HEK293 (cell line): ENCODE measurements around the gene PRX.
A peak's percentile ranks its signal among the peaks of the same experiment; 100 is the strongest.

ENCODE experiments used
- BCL11B ChIP-seq: fragments of 450-650 bp; formaldehyde crosslinking; IDR thresholded peaks from 2 replicates; pipeline ENCODE4 v1.5.1; 2016; ENCODE audit warnings: low read depth, missing biosample characterization, missing genetic modification characterization
- GFI1B ChIP-seq: fragments of 450-650 bp; formaldehyde crosslinking; IDR thresholded peaks from 2 replicates; pipeline ENCODE4 v1.5.1; 2016; ENCODE audit warnings: missing biosample characterization, missing genetic modification characterization
- IKZF3 ChIP-seq: fragments of 450-650 bp; IDR thresholded peaks from 2 replicates; pipeline ENCODE4 v1.5.0; 2018; ENCODE audit warnings: missing biosample characterization, mild to moderate bottlenecking, missing genetic modification characterization, moderate library complexity
- KLF8 ChIP-seq: fragments of 450-650 bp; formaldehyde crosslinking; IDR thresholded peaks from 2 replicates; pipeline ENCODE4 v1.5.1; 2016; ENCODE audit warnings: missing biosample characterization, missing genetic modification characterization
- OVOL3 ChIP-seq: fragments of 450-650 bp; formaldehyde crosslinking; IDR thresholded peaks from 2 replicates; pipeline ENCODE4 v1.5.1; 2016; ENCODE audit warnings: missing biosample characterization, missing genetic modification characterization
- SALL2 ChIP-seq: fragments of 450-650 bp; formaldehyde crosslinking; IDR thresholded peaks from 2 replicates; pipeline ENCODE4 v1.5.0; 2017; ENCODE audit warnings: missing biosample characterization, mild to moderate bottlenecking, missing genetic modification characterization, borderline replicate concordance
- YY2 ChIP-seq: fragments of 450-650 bp; formaldehyde crosslinking; IDR thresholded peaks from 2 replicates; pipeline ENCODE4 v1.5.1; 2016; ENCODE audit warnings: missing biosample characterization, missing genetic modification characterization
- ZBTB7A ChIP-seq: fragments of 450-650 bp; formaldehyde crosslinking; IDR thresholded peaks from 2 replicates; pipeline ENCODE4 v1.5.1; 2016; ENCODE audit warnings: low read depth, missing biosample characterization, missing genetic modification characterization
- ZFP37 ChIP-seq: fragments of 450-650 bp; formaldehyde crosslinking; IDR thresholded peaks from 2 replicates; pipeline ENCODE4 v1.5.1; 2016; ENCODE audit warnings: missing biosample characterization, missing genetic modification characterization
- ZFP41 ChIP-seq: fragments of 450-650 bp; formaldehyde crosslinking; IDR thresholded peaks from 2 replicates; pipeline ENCODE4 v1.5.1; 2016; ENCODE audit warnings: missing biosample characterization, missing genetic modification characterization, borderline replicate concordance
- ZNF155 ChIP-seq: fragments of 450-650 bp; formaldehyde crosslinking; IDR thresholded peaks from 2 replicates; pipeline ENCODE4 v1.5.1; 2016; ENCODE audit warnings: missing biosample characterization, missing genetic modification characterization
- ZNF174 ChIP-seq: fragments of 450-650 bp; formaldehyde crosslinking; IDR thresholded peaks from 2 replicates; pipeline ENCODE4 v1.5.0; 2017; ENCODE audit warnings: missing biosample characterization, mild to moderate bottlenecking, missing genetic modification characterization
- ZNF404 ChIP-seq: fragments of 450-650 bp; formaldehyde crosslinking; IDR thresholded peaks from 2 replicates; pipeline ENCODE4 v1.5.1; 2017; ENCODE audit warnings: missing biosample characterization, missing genetic modification characterization
- ZNF423 ChIP-seq: fragments of 450-650 bp; formaldehyde crosslinking; IDR thresholded peaks from 2 replicates; pipeline ENCODE4 v1.5.1; 2016; ENCODE audit warnings: missing biosample characterization, missing genetic modification characterization
- ZNF548 ChIP-seq: fragments of 450-650 bp; formaldehyde crosslinking; IDR thresholded peaks from 2 replicates; pipeline ENCODE4 v1.5.1; 2016; ENCODE audit warnings: missing biosample characterization, missing genetic modification characterization
- ZNF560 ChIP-seq: fragments of 450-650 bp; formaldehyde crosslinking; IDR thresholded peaks from 2 replicates; pipeline ENCODE4 v1.5.1; 2017; ENCODE audit warnings: missing biosample characterization, missing genetic modification characterization, borderline replicate concordance
- ZNF600 ChIP-seq: fragments of 450-650 bp; formaldehyde crosslinking; IDR thresholded peaks from 2 replicates; pipeline ENCODE4 v1.5.1; 2016; ENCODE audit warnings: missing biosample characterization, missing genetic modification characterization
- ZNF610 ChIP-seq: fragments of 450-650 bp; formaldehyde crosslinking; IDR thresholded peaks from 2 replicates; pipeline ENCODE4 v1.5.1; 2016; ENCODE audit warnings: missing biosample characterization, missing genetic modification characterization, borderline replicate concordance
- ZNF623 ChIP-seq: fragments of 450-650 bp; formaldehyde crosslinking; IDR thresholded peaks from 2 replicates; pipeline ENCODE4 v1.5.1; 2016; ENCODE audit warnings: missing biosample characterization, missing genetic modification characterization
- ZNF629 ChIP-seq: fragments of 450-650 bp; formaldehyde crosslinking; IDR thresholded peaks from 2 replicates; pipeline ENCODE4 v1.5.1; 2017; ENCODE audit warnings: missing biosample characterization, missing genetic modification characterization
- ZNF843 ChIP-seq: fragments of 450-650 bp; formaldehyde crosslinking; IDR thresholded peaks from 2 replicates; pipeline ENCODE4 v1.5.1; 2016; ENCODE audit warnings: missing biosample characterization, missing genetic modification characterization
- ZSCAN30 ChIP-seq: fragments of 450-650 bp; IDR thresholded peaks from 2 replicates; pipeline ENCODE4 v1.5.1; 2018; ENCODE audit warnings: missing biosample characterization, mild to moderate bottlenecking, missing genetic modification characterization, moderate library complexity
- TF ChIP-seq, protein P1 (sequence below): fragments of 450-650 bp; formaldehyde crosslinking; IDR thresholded peaks from 2 replicates; pipeline ENCODE4 v1.5.1; 2016; ENCODE audit warnings: missing biosample characterization, missing genetic modification characterization
- TF ChIP-seq, protein P2 (sequence below): fragments of 450-650 bp; formaldehyde crosslinking; conservative IDR thresholded peaks from 2 replicates; pipeline ENCODE4 v1.5.1; 2016; ENCODE audit warnings: low read depth, missing biosample characterization, missing genetic modification characterization
- TF ChIP-seq, protein P3 (sequence below): fragments of 450-650 bp; formaldehyde crosslinking; IDR thresholded peaks from 2 replicates; pipeline ENCODE4 v1.5.1; 2016; ENCODE audit warnings: missing biosample characterization, missing genetic modification characterization
- TF ChIP-seq, protein P4 (sequence below): fragments of 450-650 bp; formaldehyde crosslinking; IDR thresholded peaks from 2 replicates; pipeline ENCODE4 v1.5.1; 2017; ENCODE audit warnings: missing biosample characterization, missing genetic modification characterization

Gene PRX

DNA sequence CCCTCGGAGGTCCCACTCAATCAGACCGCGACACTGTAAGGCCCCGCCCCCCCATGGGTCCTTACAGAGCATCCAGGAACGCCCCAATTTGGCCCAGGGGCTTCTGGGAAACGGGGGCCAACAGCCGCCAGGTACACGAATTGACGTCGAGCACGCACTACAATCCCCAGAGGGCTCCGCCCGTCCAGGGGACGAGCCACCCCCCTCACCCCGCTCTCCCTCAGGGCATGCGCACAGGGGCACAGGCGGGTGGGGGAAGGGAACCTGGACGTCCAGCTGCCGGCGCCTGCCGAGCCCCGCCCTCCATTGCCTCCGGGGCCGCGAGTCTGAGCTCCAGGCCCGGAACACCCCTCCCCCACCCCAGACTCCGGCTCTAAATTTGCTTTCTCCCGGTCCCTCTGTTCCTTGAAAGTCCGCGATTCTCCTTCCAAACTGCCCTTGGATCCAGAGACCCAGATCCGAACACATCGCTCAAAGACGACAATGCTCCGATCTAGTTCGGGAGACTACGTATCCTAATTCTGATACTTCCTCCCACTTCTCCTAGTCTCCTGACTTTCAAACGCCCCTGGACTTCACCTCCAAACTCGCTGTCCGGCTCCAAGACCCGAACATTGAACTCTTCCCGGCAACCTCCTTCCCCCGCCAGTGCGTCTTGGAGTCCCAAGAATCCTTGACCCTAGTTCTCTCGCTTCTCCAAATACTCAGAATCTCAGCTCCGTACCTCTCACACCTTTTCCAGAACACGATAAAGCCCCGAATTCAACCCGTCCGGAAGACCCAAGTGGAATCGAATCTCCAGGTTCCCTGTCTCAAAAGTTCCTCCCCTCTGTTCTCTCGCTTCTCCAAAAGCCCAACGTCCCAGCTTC, 30.2 kb upstream of the PRX start (continued):
- TF ChIP-seq YY2 (tag by site-specific recombination) (peak; percentile 36; the same call in 1 of the 2 replicates), ZFP37 (tag by site-specific recombination) (peak; percentile 58; the same call in 1 of the 2 replicates), ZSCAN30 (tag by site-specific recombination) (peak; percentile 96), ZNF423 (tag by site-specific recombination) (peak; percentile 99), KLF8 (peak; percentile 98), ZNF629 (tag by site-specific recombination) (peak; percentile 89), ZNF174 (tag by site-specific recombination) (no peak), ZNF623 (0 out of 2 replicates have a peak, but pooled peaks have one; percentile 25), ZNF843 (tag by site-specific recombination) (peak; percentile 75), IKZF3 (tag by site-specific recombination) (peak; percentile 96), ZBTB7A (tag by site-specific recombination) (peak; percentile 96), ZNF610 (peak; percentile 87), ZNF560 (tag by site-specific recombination) (no peak), OVOL3 (0 out of 2 replicates have a peak, but pooled peaks have one; percentile 12), ZFP41 (no peak), GFI1B (tag by site-specific recombination) (peak; percentile 22; the same call in 1 of the 2 replicates), ZNF548 (tag by site-specific recombination) (peak; percentile 22; the same call in 1 of the 2 replicates), ZNF600 (tag by site-specific recombination) (peak; percentile 99), ZNF155 (tag by site-specific recombination) (0 out of 2 replicates have a peak, but pooled peaks have one; percentile 33), SALL2 (no peak), BCL11B (tag by site-specific recombination) (peak; percentile 96), ZNF404 (tag by site-specific recombination) (no peak)
- TF ChIP-seq, protein P1, sequence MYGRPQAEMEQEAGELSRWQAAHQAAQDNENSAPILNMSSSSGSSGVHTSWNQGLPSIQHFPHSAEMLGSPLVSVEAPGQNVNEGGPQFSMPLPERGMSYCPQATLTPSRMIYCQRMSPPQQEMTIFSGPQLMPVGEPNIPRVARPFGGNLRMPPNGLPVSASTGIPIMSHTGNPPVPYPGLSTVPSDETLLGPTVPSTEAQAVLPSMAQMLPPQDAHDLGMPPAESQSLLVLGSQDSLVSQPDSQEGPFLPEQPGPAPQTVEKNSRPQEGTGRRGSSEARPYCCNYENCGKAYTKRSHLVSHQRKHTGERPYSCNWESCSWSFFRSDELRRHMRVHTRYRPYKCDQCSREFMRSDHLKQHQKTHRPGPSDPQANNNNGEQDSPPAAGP, result peak; percentile 98
- TF ChIP-seq, protein P2, sequence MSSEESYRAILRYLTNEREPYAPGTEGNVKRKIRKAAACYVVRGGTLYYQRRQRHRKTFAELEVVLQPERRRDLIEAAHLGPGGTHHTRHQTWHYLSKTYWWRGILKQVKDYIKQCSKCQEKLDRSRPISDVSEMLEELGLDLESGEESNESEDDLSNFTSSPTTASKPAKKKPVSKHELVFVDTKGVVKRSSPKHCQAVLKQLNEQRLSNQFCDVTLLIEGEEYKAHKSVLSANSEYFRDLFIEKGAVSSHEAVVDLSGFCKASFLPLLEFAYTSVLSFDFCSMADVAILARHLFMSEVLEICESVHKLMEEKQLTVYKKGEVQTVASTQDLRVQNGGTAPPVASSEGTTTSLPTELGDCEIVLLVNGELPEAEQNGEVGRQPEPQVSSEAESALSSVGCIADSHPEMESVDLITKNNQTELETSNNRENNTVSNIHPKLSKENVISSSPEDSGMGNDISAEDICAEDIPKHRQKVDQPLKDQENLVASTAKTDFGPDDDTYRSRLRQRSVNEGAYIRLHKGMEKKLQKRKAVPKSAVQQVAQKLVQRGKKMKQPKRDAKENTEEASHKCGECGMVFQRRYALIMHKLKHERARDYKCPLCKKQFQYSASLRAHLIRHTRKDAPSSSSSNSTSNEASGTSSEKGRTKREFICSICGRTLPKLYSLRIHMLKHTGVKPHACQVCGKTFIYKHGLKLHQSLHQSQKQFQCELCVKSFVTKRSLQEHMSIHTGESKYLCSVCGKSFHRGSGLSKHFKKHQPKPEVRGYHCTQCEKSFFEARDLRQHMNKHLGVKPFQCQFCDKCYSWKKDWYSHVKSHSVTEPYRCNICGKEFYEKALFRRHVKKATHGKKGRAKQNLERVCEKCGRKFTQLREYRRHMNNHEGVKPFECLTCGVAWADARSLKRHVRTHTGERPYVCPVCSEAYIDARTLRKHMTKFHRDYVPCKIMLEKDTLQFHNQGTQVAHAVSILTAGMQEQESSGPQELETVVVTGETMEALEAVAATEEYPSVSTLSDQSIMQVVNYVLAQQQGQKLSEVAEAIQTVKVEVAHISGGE (tag by site-specific recombination), result peak; percentile 90
- TF ChIP-seq, protein P3, sequence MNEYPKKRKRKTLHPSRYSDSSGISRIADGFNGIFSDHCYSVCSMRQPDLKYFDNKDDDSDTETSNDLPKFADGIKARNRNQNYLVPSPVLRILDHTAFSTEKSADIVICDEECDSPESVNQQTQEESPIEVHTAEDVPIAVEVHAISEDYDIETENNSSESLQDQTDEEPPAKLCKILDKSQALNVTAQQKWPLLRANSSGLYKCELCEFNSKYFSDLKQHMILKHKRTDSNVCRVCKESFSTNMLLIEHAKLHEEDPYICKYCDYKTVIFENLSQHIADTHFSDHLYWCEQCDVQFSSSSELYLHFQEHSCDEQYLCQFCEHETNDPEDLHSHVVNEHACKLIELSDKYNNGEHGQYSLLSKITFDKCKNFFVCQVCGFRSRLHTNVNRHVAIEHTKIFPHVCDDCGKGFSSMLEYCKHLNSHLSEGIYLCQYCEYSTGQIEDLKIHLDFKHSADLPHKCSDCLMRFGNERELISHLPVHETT (tag by site-specific recombination), result peak; percentile 48; the same call in 1 of the 2 replicates
- TF ChIP-seq, protein P4, sequence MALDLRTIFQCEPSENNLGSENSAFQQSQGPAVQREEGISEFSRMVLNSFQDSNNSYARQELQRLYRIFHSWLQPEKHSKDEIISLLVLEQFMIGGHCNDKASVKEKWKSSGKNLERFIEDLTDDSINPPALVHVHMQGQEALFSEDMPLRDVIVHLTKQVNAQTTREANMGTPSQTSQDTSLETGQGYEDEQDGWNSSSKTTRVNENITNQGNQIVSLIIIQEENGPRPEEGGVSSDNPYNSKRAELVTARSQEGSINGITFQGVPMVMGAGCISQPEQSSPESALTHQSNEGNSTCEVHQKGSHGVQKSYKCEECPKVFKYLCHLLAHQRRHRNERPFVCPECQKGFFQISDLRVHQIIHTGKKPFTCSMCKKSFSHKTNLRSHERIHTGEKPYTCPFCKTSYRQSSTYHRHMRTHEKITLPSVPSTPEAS (tag by site-specific recombination), result no peak; the same call in 1 of the 2 replicates
- TF ChIP-seq, all 188 proteins: peak for 88
